Choroid plexus epithelial cell (primary cell): Measurements from ENCODE around the gene HHIPL1.

ENCODE experiments used
- DNase-seq: peaks from one replicate; pipeline ENCODE4 v3.0.0-alpha.2; 2010; ENCODE audit warnings: low read depth
- H3K4me3 ChIP-seq: 2 replicates; pipeline ENCODE4 v1.5.1; 2011; ENCODE audit warnings: low read depth, mild to moderate bottlenecking, control low read depth, low read length, moderate library complexity
- TF ChIP-seq, protein P1 (sequence below): conservative IDR thresholded peaks from 2 replicates; pipeline ENCODE4 v1.5.1; 2011; ENCODE audit warnings: low read depth, mild to moderate bottlenecking, control low read depth, inconsistent platforms, low read length, moderate library complexity

The HHIPL1 gene

DNA sequence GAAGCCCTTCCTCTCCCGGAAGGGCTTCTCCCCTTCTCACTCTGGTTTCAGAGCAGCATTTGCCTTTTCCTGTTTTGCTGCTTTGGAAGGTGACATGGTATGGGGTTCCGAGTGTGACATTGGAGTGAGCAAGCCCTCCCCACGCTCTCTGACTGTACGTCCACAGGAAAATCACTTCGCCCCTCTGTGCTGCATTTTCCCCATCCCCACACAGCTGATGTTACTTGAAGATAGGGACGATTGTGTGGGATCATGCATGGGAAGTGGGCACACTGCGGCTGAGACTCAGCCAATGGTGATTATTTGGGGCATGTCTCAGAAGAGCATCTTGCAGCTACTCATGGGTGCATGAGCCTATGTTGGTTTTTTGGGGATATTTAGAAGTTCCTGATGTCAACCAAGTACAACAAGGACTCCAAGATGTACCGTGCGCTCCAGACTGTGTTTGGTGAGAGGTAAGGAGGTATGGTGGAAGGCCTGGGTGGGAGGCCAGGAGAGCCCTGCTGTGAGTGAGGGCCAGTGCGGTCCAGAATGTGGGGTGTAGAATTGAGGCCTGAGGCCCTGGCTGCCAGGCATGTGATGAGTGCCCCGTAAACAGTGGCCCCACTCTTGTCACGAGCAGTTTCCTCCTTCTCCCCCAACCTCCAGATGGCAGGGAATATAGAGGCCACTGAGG is 54.3 kb downstream of the HHIPL1 start:
- TF ChIP-seq, protein P1, sequence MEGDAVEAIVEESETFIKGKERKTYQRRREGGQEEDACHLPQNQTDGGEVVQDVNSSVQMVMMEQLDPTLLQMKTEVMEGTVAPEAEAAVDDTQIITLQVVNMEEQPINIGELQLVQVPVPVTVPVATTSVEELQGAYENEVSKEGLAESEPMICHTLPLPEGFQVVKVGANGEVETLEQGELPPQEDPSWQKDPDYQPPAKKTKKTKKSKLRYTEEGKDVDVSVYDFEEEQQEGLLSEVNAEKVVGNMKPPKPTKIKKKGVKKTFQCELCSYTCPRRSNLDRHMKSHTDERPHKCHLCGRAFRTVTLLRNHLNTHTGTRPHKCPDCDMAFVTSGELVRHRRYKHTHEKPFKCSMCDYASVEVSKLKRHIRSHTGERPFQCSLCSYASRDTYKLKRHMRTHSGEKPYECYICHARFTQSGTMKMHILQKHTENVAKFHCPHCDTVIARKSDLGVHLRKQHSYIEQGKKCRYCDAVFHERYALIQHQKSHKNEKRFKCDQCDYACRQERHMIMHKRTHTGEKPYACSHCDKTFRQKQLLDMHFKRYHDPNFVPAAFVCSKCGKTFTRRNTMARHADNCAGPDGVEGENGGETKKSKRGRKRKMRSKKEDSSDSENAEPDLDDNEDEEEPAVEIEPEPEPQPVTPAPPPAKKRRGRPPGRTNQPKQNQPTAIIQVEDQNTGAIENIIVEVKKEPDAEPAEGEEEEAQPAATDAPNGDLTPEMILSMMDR = no peak
- no peak overlapping the region for H3K4me3 ChIP-seq
- DNase-seq = no peak

DNA sequence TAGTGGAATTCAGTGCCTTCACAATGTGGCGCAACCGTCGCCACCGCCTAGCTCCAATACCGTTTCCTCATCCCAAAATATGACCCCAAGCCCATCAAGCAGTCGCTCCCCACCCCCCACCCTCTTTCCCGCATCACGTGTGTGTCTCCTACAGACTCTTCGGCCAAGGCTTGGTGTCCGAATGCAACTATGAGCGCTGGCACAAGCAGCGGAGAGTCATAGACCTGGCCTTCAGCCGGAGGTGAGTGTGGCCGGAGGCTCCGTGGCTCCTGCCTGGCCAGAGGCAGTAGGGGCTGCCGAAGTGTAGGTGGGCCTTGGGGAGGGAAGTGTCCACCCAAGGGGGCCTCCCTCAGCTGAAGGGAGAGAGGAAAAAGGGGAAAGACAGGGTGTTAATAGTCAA is 54.9 kb downstream of the HHIPL1 start:
- DNase-seq = no peak
- TF ChIP-seq, protein P1 = no peak
- H3K4me3 ChIP-seq = no peak overlapping the region

DNA sequence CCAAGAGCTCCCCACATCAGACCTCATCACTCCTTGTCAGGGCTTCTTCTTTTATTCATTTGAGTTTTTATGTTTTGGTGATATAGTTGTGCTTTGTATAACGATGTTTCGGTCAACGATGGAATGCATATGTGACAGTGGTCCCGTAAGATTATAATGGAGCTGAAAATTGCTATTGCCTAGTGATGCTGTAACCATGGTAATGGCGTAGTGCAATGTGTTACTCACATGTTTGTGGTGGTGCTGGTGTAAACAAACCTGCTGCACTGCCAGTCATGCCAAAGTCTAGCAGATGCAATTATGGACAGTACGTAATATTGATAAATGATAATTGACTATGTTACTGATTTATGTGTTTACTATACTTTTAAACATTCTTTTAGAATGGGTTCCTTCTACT is 55.5 kb downstream of the HHIPL1 start:
- no peak overlapping the region for H3K4me3 ChIP-seq
- TF ChIP-seq, protein P1 = no peak
- no peak for DNase-seq

DNA sequence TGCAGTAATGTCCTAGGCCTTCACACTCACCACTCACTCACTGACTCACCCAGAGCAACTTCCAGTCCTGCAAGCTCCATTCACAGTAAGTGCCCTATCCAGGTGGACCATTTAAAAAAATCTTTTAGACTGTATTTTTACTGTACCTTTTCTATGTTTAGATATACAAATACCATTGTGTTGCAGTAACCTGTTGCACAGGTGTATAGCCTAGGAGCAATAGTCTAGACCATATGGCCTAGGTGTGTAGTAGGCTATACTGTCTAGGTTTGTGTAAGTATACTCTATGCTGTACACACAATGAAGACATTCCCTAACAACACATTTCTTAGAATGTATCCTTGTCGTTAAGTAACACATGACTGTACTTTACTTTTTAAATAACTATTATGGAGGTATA is 56.3 kb downstream of the HHIPL1 start:
- no peak for DNase-seq
- H3K4me3 ChIP-seq = no peak overlapping the region
- TF ChIP-seq, protein P1 = no peak

DNA sequence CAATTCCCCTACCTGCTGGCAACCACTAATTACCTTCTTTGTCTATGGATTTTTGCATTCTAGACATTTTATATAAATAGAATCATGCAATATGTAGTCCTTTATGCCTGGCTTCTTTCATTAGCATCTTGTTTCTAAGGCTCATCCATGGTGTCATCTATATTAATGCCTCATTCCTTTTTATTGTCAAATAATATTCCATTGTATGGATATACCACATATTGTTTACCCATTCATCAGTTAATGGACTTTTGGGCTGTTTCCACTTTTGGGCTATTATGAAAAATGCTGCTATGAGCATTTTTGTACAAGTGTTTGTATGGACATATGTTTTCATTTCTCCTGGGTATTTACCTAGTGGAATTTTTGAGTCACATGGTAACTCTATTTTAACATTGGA is 57.2 kb downstream of the HHIPL1 start:
- DNase-seq = no peak
- TF ChIP-seq, protein P1 = no peak
- H3K4me3 ChIP-seq = no peak overlapping the region

DNA sequence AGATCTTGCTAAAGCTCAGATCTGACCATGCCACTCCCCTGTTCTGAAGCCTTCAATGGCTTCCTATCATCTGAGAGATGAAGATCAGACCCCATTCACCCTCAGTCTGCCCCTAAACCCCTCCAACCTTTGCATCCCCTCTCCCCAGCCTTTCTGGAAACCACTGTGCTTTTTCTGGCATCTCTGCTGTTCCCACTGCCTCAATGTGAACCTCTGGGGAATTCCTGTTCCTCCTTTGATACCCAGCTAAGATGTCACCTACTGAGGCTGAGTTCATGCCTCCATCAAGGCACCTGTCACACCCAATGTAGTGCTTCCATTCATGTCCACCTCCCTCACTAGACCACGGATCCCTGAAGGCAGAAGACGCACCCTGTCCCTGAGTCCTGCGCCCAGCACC is 58.5 kb downstream of the HHIPL1 start:
- no peak overlapping the region for H3K4me3 ChIP-seq
- TF ChIP-seq, protein P1 = no peak
- no peak for DNase-seq

DNA sequence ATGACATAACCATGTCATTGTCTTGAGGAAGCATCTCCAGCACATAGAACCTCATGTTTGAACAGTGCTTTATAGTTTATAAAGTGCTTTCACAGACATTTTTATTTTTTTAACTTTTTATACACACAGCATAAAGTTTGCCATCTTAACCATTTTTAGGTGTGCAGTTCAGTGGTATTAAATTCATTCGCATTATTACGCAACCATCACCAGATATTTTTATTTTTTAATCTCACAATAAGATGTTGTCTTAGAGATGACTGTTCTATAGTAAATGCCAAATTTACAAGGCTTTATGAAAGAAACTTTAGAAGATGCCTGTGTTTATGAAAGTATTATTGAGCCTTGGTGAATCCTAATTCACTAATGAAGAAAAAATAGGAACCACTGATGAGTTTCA is 59.1 kb downstream of the HHIPL1 start:
- H3K4me3 ChIP-seq = no peak overlapping the region
- no peak for DNase-seq
- TF ChIP-seq, protein P1 = no peak
